ENCODE data around the gene GAS6.

Gene GAS6

GRCh38 chr13:113897161-113897560 lies 33.3 kb upstream of the GAS6 start:
- TF ChIP-seq POU6F1 (CRISPR knock-in tag; IDR thresholded peaks at IDR 0.05; ENCODE audit: borderline replicate concordance, low read depth) (no peak), TCF4 (CRISPR knock-in tag; IDR thresholded peaks at IDR 0.05; ENCODE audit: borderline replicate concordance) (no peak), ZFP30 (CRISPR knock-in tag; IDR thresholded peaks at IDR 0.05) (no peak), GLIS3 (CRISPR knock-in tag; IDR thresholded peaks at IDR 0.05) (no peak), TSHZ2 (CRISPR knock-in tag; IDR thresholded peaks at IDR 0.05) (no peak), ZNF70 (CRISPR knock-in tag; IDR thresholded peaks at IDR 0.05) (no peak), ZNF8 (CRISPR knock-in tag; IDR thresholded peaks at IDR 0.05) (no peak), TOX (CRISPR knock-in tag; IDR thresholded peaks at IDR 0.05; ENCODE audit: borderline replicate concordance) (no peak), BACH2 (CRISPR knock-in tag; IDR thresholded peaks at IDR 0.05; ENCODE audit: borderline replicate concordance) (no peak), ISL1 (CRISPR knock-in tag; IDR thresholded peaks at IDR 0.05) (no peak), ZNF565 (CRISPR knock-in tag; conservative IDR thresholded peaks at IDR 0.05; ENCODE audit: low read depth) (no peak)
- peak; percentile 99 for ATAC-seq

GRCh38 chr13:113895436-113895835 lies 31.6 kb upstream of the GAS6 start:
- ATAC-seq, result no peak
- TF ChIP-seq ZFP3 (CRISPR knock-in tag; IDR thresholded peaks at IDR 0.05) (no peak), TCF4 (CRISPR knock-in tag; IDR thresholded peaks at IDR 0.05; ENCODE audit: borderline replicate concordance) (no peak), GLIS3 (CRISPR knock-in tag; IDR thresholded peaks at IDR 0.05) (no peak), OSR1 (CRISPR knock-in tag; IDR thresholded peaks at IDR 0.05) (no peak), TSHZ2 (CRISPR knock-in tag; IDR thresholded peaks at IDR 0.05) (no peak), ZNF565 (CRISPR knock-in tag; conservative IDR thresholded peaks at IDR 0.05; ENCODE audit: low read depth) (no peak), CSRNP3 (CRISPR knock-in tag; IDR thresholded peaks at IDR 0.05) (no peak), PPARA (CRISPR knock-in tag; IDR thresholded peaks at IDR 0.05; ENCODE audit: borderline replicate concordance) (no peak), ARNTL (CRISPR knock-in tag; IDR thresholded peaks at IDR 0.05; ENCODE audit: borderline replicate concordance, low read depth) (no peak), TOX (CRISPR knock-in tag; IDR thresholded peaks at IDR 0.05; ENCODE audit: borderline replicate concordance) (no peak), RARB (CRISPR knock-in tag; IDR thresholded peaks at IDR 0.05) (no peak)
- TF ChIP-seq, protein P1, sequence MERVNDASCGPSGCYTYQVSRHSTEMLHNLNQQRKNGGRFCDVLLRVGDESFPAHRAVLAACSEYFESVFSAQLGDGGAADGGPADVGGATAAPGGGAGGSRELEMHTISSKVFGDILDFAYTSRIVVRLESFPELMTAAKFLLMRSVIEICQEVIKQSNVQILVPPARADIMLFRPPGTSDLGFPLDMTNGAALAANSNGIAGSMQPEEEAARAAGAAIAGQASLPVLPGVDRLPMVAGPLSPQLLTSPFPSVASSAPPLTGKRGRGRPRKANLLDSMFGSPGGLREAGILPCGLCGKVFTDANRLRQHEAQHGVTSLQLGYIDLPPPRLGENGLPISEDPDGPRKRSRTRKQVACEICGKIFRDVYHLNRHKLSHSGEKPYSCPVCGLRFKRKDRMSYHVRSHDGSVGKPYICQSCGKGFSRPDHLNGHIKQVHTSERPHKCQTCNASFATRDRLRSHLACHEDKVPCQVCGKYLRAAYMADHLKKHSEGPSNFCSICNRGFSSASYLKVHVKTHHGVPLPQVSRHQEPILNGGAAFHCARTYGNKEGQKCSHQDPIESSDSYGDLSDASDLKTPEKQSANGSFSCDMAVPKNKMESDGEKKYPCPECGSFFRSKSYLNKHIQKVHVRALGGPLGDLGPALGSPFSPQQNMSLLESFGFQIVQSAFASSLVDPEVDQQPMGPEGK (CRISPR knock-in tag; IDR thresholded peaks at IDR 0.05; ENCODE audit: borderline replicate concordance), result no peak

- TF ChIP-seq ESRRG (CRISPR knock-in tag; IDR thresholded peaks at IDR 0.05) (no peak), RARB (CRISPR knock-in tag; IDR thresholded peaks at IDR 0.05) (no peak), ZFP30 (CRISPR knock-in tag; IDR thresholded peaks at IDR 0.05) (no peak), TCF4 (CRISPR knock-in tag; IDR thresholded peaks at IDR 0.05; ENCODE audit: borderline replicate concordance) (no peak), ZNF70 (CRISPR knock-in tag; IDR thresholded peaks at IDR 0.05) (no peak), ZNF8 (CRISPR knock-in tag; IDR thresholded peaks at IDR 0.05) (no peak), CSRNP3 (CRISPR knock-in tag; IDR thresholded peaks at IDR 0.05) (no peak), ZC3H10 (CRISPR knock-in tag; IDR thresholded peaks at IDR 0.05) (no peak), POU6F1 (CRISPR knock-in tag; IDR thresholded peaks at IDR 0.05; ENCODE audit: borderline replicate concordance, low read depth) (no peak), ISL1 (CRISPR knock-in tag; IDR thresholded peaks at IDR 0.05) (no peak), OSR1 (CRISPR knock-in tag; IDR thresholded peaks at IDR 0.05) (no peak), ZNF565 (CRISPR knock-in tag; conservative IDR thresholded peaks at IDR 0.05; ENCODE audit: low read depth) (no peak), ARNTL (CRISPR knock-in tag; IDR thresholded peaks at IDR 0.05; ENCODE audit: borderline replicate concordance, low read depth) (no peak)
- ATAC-seq, result no peak
These were observed 27.1 kb upstream of the GAS6 start for GRCh38 chr13:113890774-113891480.

Measured in SK-N-SH treated with all-trans-retinoic acid at 6 μM for 48 hours (cell line).